OCI-LY7 (cell line): ENCODE results near the gene KIF21B.
A peak's percentile ranks its signal among the peaks of the same experiment; 100 is the strongest.

Experiments used
- EZH2phosphoT487 ChIP-seq: fragments of 200-600 bp; sonication (generic); IDR thresholded peaks from 2 replicates; pipeline ENCODE4 v1.6.1; 2018; ENCODE audit warnings: low read depth, borderline replicate concordance, mild to moderate bottlenecking, mixed run types, antibody characterized with exemption, low read length, moderate library complexity, mixed read lengths
- TF ChIP-seq, protein P1 (sequence below): fragments of 200-600 bp; sonication (generic); conservative IDR thresholded peaks from 2 replicates; pipeline ENCODE4 v1.5.1; 2014; ENCODE audit warnings: mild to moderate bottlenecking, antibody characterized with exemption, low read length, moderate library complexity, mixed read lengths

DNA sequence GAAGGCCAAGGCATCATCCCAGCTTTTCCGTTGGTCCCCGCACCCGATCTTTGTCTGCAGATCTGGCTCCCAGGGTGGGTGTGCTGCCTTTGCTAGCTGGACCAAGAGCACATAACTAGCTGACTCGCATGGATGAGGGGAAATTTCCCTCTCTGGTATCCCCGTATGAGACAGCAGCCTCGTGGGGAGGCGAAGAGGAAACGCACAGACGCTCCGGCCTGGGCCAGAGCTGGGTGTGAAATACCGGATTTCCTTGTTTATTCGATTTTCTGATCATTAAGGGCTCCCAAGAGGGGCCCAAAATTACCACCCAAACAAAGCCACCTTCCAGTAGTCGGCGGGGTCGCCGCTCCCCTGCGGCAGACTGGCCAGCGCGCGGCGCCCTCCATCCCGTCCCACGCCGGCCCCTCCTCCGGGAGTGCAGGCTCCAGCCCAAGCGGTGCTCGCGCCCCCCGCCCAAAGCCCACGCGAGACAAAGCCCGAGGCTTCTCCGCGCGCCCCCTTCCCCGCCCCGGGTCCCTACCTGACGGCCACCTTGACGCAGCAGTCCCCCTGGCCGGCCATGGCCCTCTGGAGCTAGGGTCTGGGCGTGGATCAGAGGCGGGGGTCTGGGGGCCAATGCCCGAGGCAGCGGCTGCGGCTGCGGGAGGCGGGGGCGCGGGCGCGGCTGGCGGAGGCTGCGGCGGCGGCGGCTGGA lies 546 bp downstream of the KIF21B start:
- TF ChIP-seq, protein P1, sequence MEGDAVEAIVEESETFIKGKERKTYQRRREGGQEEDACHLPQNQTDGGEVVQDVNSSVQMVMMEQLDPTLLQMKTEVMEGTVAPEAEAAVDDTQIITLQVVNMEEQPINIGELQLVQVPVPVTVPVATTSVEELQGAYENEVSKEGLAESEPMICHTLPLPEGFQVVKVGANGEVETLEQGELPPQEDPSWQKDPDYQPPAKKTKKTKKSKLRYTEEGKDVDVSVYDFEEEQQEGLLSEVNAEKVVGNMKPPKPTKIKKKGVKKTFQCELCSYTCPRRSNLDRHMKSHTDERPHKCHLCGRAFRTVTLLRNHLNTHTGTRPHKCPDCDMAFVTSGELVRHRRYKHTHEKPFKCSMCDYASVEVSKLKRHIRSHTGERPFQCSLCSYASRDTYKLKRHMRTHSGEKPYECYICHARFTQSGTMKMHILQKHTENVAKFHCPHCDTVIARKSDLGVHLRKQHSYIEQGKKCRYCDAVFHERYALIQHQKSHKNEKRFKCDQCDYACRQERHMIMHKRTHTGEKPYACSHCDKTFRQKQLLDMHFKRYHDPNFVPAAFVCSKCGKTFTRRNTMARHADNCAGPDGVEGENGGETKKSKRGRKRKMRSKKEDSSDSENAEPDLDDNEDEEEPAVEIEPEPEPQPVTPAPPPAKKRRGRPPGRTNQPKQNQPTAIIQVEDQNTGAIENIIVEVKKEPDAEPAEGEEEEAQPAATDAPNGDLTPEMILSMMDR, result peak; percentile 59
- no peak for TF ChIP-seq EZH2phosphoT487
